ENCODE measurements around the gene TMEM43.
"Not testable (repeated sequence)": the region's sequence is repeated elsewhere in the genome, so short reads cannot be mapped to it uniquely, and the experiment has no call there.

The TMEM43 gene

DNA sequence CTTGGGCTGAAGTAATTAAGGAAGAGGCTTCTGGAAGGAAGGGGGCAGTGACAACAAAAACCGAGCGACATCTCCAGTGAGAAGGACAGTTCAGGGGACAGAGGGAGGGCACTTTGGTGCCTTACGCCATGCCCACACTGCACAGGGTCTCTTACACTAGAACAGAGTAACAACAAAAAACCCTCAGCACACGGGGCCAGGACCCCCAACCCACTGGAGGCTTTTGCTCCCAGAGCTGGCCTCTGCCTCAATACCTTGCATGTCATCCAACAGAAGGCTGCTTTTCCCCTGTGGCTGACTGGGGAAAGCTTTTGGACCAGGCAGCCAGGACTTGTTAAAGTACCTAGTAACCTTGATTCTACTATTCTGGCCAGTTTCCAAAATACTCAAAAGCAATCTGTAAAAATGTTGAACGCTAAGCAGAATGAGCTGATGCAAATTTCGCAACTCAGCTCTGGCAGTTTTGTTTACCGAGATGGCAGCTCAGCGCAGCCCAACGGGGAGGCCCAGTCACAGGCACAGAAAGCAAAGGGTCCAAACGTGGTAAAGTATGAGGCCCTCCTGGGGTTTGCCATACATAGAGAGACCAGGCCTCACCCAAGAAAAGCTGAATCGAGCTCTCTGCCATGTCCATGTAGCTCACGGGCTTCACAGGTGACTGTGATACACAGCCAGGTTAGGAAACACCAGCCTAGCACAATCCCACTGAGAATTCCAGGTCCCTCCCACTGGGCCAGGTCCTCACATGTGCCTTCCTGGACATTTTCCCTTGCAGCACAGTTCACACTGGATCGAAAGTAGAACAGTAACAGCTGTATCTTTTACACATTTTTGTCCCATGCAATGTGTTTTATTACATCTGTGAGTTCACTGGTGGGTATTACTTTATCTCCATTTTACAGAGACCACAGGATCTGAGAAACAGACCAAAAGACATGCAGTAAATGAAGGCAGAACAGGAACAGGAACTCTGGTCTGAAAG, 6.2 kb upstream of the TMEM43 start:
- TF ChIP-seq, protein P1, sequence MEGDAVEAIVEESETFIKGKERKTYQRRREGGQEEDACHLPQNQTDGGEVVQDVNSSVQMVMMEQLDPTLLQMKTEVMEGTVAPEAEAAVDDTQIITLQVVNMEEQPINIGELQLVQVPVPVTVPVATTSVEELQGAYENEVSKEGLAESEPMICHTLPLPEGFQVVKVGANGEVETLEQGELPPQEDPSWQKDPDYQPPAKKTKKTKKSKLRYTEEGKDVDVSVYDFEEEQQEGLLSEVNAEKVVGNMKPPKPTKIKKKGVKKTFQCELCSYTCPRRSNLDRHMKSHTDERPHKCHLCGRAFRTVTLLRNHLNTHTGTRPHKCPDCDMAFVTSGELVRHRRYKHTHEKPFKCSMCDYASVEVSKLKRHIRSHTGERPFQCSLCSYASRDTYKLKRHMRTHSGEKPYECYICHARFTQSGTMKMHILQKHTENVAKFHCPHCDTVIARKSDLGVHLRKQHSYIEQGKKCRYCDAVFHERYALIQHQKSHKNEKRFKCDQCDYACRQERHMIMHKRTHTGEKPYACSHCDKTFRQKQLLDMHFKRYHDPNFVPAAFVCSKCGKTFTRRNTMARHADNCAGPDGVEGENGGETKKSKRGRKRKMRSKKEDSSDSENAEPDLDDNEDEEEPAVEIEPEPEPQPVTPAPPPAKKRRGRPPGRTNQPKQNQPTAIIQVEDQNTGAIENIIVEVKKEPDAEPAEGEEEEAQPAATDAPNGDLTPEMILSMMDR (IDR thresholded peaks at IDR 0.05; ENCODE audit: borderline replicate concordance, control extremely low read depth, extremely low read depth, insufficient read depth, missing control alignments) = no peak
- in situ Hi-C loops (cut with MboI; ENCODE audit: low sequenced_read_pairs, unreplicated experiment) = no loop called here
- no peak for DNase-seq (ENCODE audit: low spot score)

DNA sequence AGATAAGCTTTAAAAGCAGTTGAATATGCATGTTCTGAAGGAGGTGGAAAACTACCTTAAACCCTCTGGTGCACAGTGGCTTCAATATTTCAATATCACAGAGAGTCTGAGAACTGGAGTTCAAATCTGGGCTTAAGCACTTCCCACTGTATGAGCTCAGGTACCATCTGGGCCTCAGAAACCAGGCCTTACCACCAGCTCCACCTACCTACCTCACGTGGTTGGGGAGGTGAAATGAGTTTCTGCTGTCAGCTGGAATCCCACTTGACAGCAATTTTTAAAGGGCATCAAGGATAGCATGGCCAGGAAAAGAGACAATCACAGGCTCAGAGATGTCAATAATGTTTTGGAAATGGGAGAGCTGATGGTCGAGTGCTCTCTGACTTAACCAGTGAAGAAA, 5.2 kb upstream of the TMEM43 start:
- TF ChIP-seq, protein P1 (IDR thresholded peaks at IDR 0.05; ENCODE audit: borderline replicate concordance, control extremely low read depth, extremely low read depth, insufficient read depth, missing control alignments) = no peak
- in situ Hi-C loops (cut with MboI; ENCODE audit: low sequenced_read_pairs, unreplicated experiment) = no loop called here
- DNase-seq (ENCODE audit: low spot score) = no peak

GRCh38 chr3:14120111-14120920, 4.5 kb upstream of the TMEM43 start:
- in situ Hi-C loops (cut with MboI; ENCODE audit: low sequenced_read_pairs, unreplicated experiment) = no loop called here
- DNase-seq (ENCODE audit: low spot score) = no peak
- TF ChIP-seq, protein P1 (IDR thresholded peaks at IDR 0.05; ENCODE audit: borderline replicate concordance, control extremely low read depth, extremely low read depth, insufficient read depth, missing control alignments) = no peak

- DNase-seq (ENCODE audit: low spot score); in situ Hi-C loops (cut with MboI; ENCODE audit: low sequenced_read_pairs, unreplicated experiment): not testable (repeated sequence)
Measured at GRCh38 chr3:14120921-14121448, 3.9 kb upstream of the TMEM43 start.

DNA sequence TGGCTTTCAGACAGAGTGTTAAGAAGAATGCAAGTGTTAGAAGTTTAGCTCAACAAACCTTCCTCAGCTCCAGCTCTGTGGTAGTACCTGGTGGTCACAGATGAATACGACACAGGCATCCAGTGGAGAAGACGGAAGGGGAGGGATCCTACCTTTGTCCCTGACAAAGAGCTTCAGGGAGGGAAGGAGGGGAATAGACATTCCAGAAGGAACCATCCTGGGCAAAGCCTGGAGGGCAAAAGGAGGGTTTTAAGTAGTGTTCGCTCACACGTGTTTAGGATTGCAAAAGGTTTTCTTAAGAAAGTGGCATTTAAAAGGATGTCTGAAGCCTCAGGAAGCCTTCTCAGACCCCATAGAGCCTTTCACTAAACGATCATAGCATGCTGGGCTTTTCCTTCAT, 3.0 kb upstream of the TMEM43 start:
- TF ChIP-seq, protein P1 (IDR thresholded peaks at IDR 0.05; ENCODE audit: borderline replicate concordance, control extremely low read depth, extremely low read depth, insufficient read depth, missing control alignments) = no peak
- in situ Hi-C loops (cut with MboI; ENCODE audit: low sequenced_read_pairs, unreplicated experiment) = no loop called here
- DNase-seq (ENCODE audit: low spot score) = no peak

- DNase-seq (ENCODE audit: low spot score) = no peak
- in situ Hi-C loops (cut with MboI; ENCODE audit: low sequenced_read_pairs, unreplicated experiment) = no loop called here
- TF ChIP-seq, protein P1 (IDR thresholded peaks at IDR 0.05; ENCODE audit: borderline replicate concordance, control extremely low read depth, extremely low read depth, insufficient read depth, missing control alignments) = no peak
Measured at GRCh38 chr3:14122301-14122700, 2.6 kb upstream of the TMEM43 start.

Measured in GM13976 (cell line).